Measurements from ENCODE around the gene RGS6. TPM values are rescaled to one million over a fixed set of nuclear protein-coding genes. Genes with fewer than 3 reads are reported as not detected.
A peak's percentile ranks its signal among the peaks of the same experiment; 100 is the strongest.

Gene RGS6
- total RNA-seq, 2 donors from 2014 or later: 3.2 TPM; not detected in 1

DNA sequence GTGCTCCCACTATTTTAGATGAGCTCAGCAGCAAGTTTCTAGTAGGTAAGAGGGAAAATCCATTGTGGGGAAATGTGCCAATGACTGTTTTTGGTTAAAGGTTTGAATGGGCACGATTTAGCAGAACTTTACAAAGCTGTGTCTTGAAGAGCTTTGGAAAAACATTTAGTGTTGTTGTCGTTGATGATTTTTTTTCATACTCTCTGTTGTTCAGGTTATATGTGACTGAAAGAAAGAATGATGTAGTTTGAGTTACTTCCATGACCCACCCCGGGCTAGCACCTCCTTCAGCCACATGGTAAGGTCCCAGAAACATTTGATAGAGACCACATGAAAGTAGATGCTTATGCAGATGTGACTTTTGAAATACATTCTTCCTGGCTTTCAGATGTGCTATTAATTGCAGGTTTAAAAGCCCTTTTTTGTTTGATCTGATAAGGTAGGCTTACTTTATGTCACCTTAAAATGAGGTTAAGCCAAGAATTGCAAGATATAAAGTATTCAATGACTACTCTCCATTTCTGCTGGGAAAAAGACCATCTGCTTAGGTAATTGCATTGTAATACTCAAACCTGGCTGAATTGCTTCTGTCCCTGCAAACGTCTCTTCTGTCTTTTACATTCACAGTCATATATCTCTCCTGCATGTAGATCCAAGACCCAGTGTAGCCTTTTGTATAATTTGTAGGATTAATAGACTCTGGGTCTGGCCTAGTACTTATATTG, 250.6 kb downstream of the RGS6 start:
- Histone ChIP-seq H3K27me3 (replicated peaks; ENCODE audit: insufficient read depth) (no peaks in the 10 kb centered on the region), H3K9me3 (no peaks in the 10 kb centered on the region), H3K36me3 (no peaks in the 10 kb centered on the region), H3K4me1 (replicated peaks) (no peaks in the 10 kb centered on the region), H3K4me3 (no peak overlapping the region), H3K27ac (no peak overlapping the region)
- WGBS: 49% methylated on average over 4 of the region's 4 CpGs
- TF ChIP-seq POLR2A (IDR thresholded peaks at IDR 0.05) (no peak), POLR2AphosphoS5 (IDR thresholded peaks at IDR 0.05) (no peak)
- TF ChIP-seq, protein P1, sequence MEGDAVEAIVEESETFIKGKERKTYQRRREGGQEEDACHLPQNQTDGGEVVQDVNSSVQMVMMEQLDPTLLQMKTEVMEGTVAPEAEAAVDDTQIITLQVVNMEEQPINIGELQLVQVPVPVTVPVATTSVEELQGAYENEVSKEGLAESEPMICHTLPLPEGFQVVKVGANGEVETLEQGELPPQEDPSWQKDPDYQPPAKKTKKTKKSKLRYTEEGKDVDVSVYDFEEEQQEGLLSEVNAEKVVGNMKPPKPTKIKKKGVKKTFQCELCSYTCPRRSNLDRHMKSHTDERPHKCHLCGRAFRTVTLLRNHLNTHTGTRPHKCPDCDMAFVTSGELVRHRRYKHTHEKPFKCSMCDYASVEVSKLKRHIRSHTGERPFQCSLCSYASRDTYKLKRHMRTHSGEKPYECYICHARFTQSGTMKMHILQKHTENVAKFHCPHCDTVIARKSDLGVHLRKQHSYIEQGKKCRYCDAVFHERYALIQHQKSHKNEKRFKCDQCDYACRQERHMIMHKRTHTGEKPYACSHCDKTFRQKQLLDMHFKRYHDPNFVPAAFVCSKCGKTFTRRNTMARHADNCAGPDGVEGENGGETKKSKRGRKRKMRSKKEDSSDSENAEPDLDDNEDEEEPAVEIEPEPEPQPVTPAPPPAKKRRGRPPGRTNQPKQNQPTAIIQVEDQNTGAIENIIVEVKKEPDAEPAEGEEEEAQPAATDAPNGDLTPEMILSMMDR (IDR thresholded peaks at IDR 0.05): no peak
- intact Hi-C loops (cut with DNase I): no loop called here
- DNase-seq (ENCODE audit: low spot score): no peak

DNA sequence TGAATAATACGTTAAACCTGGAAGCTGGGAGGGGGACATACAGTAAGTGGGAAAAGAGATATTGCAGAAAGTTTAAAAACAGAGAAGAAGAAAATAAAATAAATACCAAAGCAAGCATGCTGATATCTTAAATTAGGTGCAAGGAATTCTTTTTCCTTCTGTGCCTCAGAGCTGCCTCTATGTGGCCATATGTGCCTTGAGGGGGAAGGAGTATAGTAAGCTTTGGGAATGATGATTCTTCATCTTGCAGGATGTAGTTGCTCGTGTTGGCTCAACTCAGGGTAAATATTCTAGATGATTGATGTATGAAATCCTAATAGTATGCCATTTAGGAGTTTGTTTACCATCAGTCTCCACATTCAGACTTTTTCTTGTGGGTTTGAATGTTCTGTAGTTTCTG, 251.4 kb downstream of the RGS6 start:
- Histone ChIP-seq H3K9me3 (no peaks in the 10 kb centered on the region), H3K4me3 (no peak overlapping the region), H3K27me3 (replicated peaks; ENCODE audit: insufficient read depth) (no peaks in the 10 kb centered on the region), H3K36me3 (no peaks in the 10 kb centered on the region), H3K4me1 (replicated peaks) (no peaks in the 10 kb centered on the region), H3K27ac (no peak overlapping the region)
- TF ChIP-seq POLR2A (IDR thresholded peaks at IDR 0.05) (no peak), POLR2AphosphoS5 (IDR thresholded peaks at IDR 0.05) (no peak)
- TF ChIP-seq, protein P1 (IDR thresholded peaks at IDR 0.05): no peak
- 51% methylated on average over 2 of the region's 2 CpGs for WGBS
- DNase-seq (ENCODE audit: low spot score): no peak
- intact Hi-C loops (cut with DNase I): no loop called here

DNA sequence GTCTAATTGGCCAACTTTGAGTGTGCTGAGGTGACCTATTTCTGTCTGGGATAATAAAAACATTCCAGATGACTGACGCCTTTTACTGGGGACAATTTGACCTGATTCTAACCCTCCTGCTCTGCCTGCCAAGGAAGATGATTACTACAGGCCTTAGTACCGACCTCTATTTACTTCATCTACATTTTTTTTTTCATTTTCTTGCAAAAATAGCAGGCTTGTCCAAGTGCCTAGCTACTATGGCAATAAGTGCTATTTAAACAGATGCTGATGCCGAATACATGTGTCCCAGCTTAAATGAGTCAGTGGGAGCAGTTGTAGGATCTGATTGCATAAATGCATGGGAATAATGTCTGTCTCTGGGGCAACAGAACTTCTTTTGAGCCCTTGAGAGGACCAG, 254.3 kb downstream of the RGS6 start:
- H3K9me3 ChIP-seq: no peaks in the 10 kb centered on the region
- no peak overlapping the region for H3K27ac ChIP-seq
- no peaks in the 10 kb centered on the region for H3K27me3 ChIP-seq (replicated peaks; ENCODE audit: insufficient read depth)
- TF ChIP-seq, protein P1 (IDR thresholded peaks at IDR 0.05): no peak
- no peak for TF ChIP-seq POLR2A (IDR thresholded peaks at IDR 0.05)
- TF ChIP-seq POLR2AphosphoS5 (IDR thresholded peaks at IDR 0.05): peak; percentile 28
- intact Hi-C loops (cut with DNase I): no loop called here
- H3K4me3 ChIP-seq: no peak overlapping the region
- WGBS: 20% methylated on average over 3 of the region's 3 CpGs
- no peaks in the 10 kb centered on the region for H3K36me3 ChIP-seq
- H3K4me1 ChIP-seq (replicated peaks): no peaks in the 10 kb centered on the region
- DNase-seq (ENCODE audit: low spot score): no peak

GRCh38 chr14:72196237-72197015, 264.2 kb downstream of the RGS6 start:
- H3K4me3 ChIP-seq: no peak overlapping the region
- H3K27me3 ChIP-seq (replicated peaks; ENCODE audit: insufficient read depth): no peaks in the 10 kb centered on the region
- no peaks in the 10 kb centered on the region for H3K9me3 ChIP-seq
- H3K4me1 ChIP-seq (replicated peaks): no peaks in the 10 kb centered on the region
- TF ChIP-seq, protein P1 (IDR thresholded peaks at IDR 0.05): no peak
- no peak for TF ChIP-seq POLR2AphosphoS5 (IDR thresholded peaks at IDR 0.05)
- H3K27ac ChIP-seq: no peak overlapping the region
- DNase-seq (ENCODE audit: low spot score): no peak
- H3K36me3 ChIP-seq: no peaks in the 10 kb centered on the region
- intact Hi-C loops (cut with DNase I): no loop called here
- 73% methylated on average over 4 of the region's 4 CpGs for WGBS
